MM.1S (cell line): ENCODE measurements around the gene PRL.

ENCODE experiments used
- CTCF ChIP-seq: fragments of 300-600 bp; sonication (generic); IDR thresholded peaks from 2 replicates; pipeline ENCODE4 v1.5.1; 2016; ENCODE audit warnings: antibody characterized with exemption, low read length, mixed read lengths
- EZH2 ChIP-seq: fragments of 300-600 bp; sonication (generic); optimal IDR thresholded peaks from 2 replicates; pipeline ENCODE3; 2017; ENCODE audit warnings: low read depth, mild to moderate bottlenecking, antibody characterized with exemption, low read length, mixed read lengths
- EZH2phosphoT487 ChIP-seq: fragments of 300-600 bp; sonication (generic); IDR thresholded peaks from 2 replicates; pipeline ENCODE4 v1.6.1; 2018; ENCODE audit warnings: antibody characterized with exemption, low read length

DNA sequence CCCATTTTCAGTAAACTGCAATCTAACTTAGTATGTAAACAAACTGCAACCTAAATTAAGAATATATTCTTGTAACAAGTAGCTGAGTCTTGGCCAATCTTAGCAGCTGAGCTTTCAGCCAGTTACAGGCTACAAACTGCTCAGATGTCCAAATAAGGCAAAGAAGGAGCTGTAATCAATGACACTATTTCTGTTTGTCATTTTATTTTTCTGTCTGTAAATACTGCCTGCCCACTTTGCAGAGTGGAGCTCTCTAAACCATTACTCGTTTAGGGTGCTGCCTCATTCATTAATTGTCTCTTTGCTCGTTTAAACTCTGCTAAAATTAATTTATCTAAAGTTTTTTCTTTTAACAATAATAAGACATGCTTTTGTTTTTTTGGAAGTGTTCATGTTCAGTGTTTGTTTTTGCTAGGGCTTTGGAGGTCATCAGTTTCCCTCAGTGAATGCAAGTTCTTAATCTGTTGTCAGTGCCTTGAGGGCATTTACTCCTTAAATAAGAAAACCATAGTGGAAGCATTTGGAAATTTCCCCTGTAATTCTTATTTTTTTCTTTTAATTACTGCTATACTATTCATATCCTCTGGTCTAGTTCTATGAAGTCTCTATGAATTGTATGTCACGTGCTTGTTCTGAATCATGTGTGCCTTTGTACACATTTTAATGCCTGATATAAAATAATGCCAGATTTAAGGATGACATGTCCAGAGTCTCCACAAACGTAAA lies 3.6 kb upstream of the PRL start:
- TF ChIP-seq EZH2phosphoT487: no peak
- no peak for TF ChIP-seq CTCF
- no peak for TF ChIP-seq EZH2
